Measurements from ENCODE around the gene RAI14. TPM values are rescaled to one million over a fixed set of nuclear protein-coding genes. Genes with fewer than 3 reads are reported as not detected.

The RAI14 gene
- 1.2 and 1.5 TPM in 2 replicates for total RNA-seq

GRCh38 chr5:34656001-34656699 lies at the start of gene RAI14:
TSS of gene RAI14 (plus strand) at chr5:34656328. CDS start at chr5:34686920, 30,592 bp downstream.
- intact Hi-C loops (cut with micrococcal nuclease) = loop anchor here (5.0 to 10.0 kb wide), 2 partner anchors 131 to 181 kb away; partner anchors contain the start of gene TTC23L
- peak; percentile 1 for DNase-seq (ENCODE audit: low spot score)
- peaks cover 2% of the 10 kb centered on the region for H3K36me3 Mint-ChIP-seq (ENCODE audit: low read depth)
- H3K9me3 Mint-ChIP-seq = no peaks in the 10 kb centered on the region
- H3K4me1 Mint-ChIP-seq (ENCODE audit: low read depth) = peaks cover 18% of the 10 kb centered on the region
- H3K27ac Mint-ChIP-seq = peak within 1 kb of the TSS; percentile 29
- H3K4me3 Mint-ChIP-seq = peak within 1 kb of the TSS; percentile 86
- peaks cover 60% of the 10 kb centered on the region for H3K27me3 Mint-ChIP-seq (ENCODE audit: insufficient read depth)

GRCh38 chr5:34608368-34608767 lies 47.8 kb upstream of the RAI14 start:
- H3K9me3 Mint-ChIP-seq = no peaks in the 10 kb centered on the region
- DNase-seq (ENCODE audit: low spot score) = no peak
- no peak overlapping the region for H3K4me3 Mint-ChIP-seq
- no peaks in the 10 kb centered on the region for H3K4me1 Mint-ChIP-seq (ENCODE audit: low read depth)
- no peaks in the 10 kb centered on the region for H3K36me3 Mint-ChIP-seq (ENCODE audit: low read depth)
- intact Hi-C loops (cut with micrococcal nuclease) = no loop called here
- no peak overlapping the region for H3K27ac Mint-ChIP-seq
- peaks cover 2% of the 10 kb centered on the region for H3K27me3 Mint-ChIP-seq (ENCODE audit: insufficient read depth)

- no peaks in the 10 kb centered on the region for H3K36me3 Mint-ChIP-seq (ENCODE audit: low read depth)
- no peak for DNase-seq (ENCODE audit: low spot score)
- H3K4me1 Mint-ChIP-seq (ENCODE audit: low read depth) = no peaks in the 10 kb centered on the region
- H3K27ac Mint-ChIP-seq = no peak overlapping the region
- H3K27me3 Mint-ChIP-seq (ENCODE audit: insufficient read depth) = peaks cover 2% of the 10 kb centered on the region
- no peak overlapping the region for H3K4me3 Mint-ChIP-seq
- intact Hi-C loops (cut with micrococcal nuclease) = no loop called here
- no peaks in the 10 kb centered on the region for H3K9me3 Mint-ChIP-seq
Measured at GRCh38 chr5:34608859-34609648, 47.1 kb upstream of the RAI14 start.

- intact Hi-C loops (cut with micrococcal nuclease) = no loop called here
- H3K4me1 Mint-ChIP-seq (ENCODE audit: low read depth) = no peaks in the 10 kb centered on the region
- H3K36me3 Mint-ChIP-seq (ENCODE audit: low read depth) = no peaks in the 10 kb centered on the region
- H3K27me3 Mint-ChIP-seq (ENCODE audit: insufficient read depth) = peaks cover 2% of the 10 kb centered on the region
- no peak for DNase-seq (ENCODE audit: low spot score)
- no peak overlapping the region for H3K4me3 Mint-ChIP-seq
- H3K9me3 Mint-ChIP-seq = no peaks in the 10 kb centered on the region
- no peak overlapping the region for H3K27ac Mint-ChIP-seq
Measured at GRCh38 chr5:34609951-34610441, 46.1 kb upstream of the RAI14 start.

- no peak for DNase-seq (ENCODE audit: low spot score)
- H3K27ac Mint-ChIP-seq = no peak overlapping the region
- no peaks in the 10 kb centered on the region for H3K36me3 Mint-ChIP-seq (ENCODE audit: low read depth)
- no peaks in the 10 kb centered on the region for H3K4me1 Mint-ChIP-seq (ENCODE audit: low read depth)
- intact Hi-C loops (cut with micrococcal nuclease) = no loop called here
- H3K27me3 Mint-ChIP-seq (ENCODE audit: insufficient read depth) = peaks cover 2% of the 10 kb centered on the region
- no peak overlapping the region for H3K4me3 Mint-ChIP-seq
- no peaks in the 10 kb centered on the region for H3K9me3 Mint-ChIP-seq
Measured at GRCh38 chr5:34610546-34610945, 45.6 kb upstream of the RAI14 start.

GRCh38 chr5:34611464-34612415 lies 44.4 kb upstream of the RAI14 start:
- intact Hi-C loops (cut with micrococcal nuclease) = no loop called here

GRCh38 chr5:34616651-34617050 lies 39.5 kb upstream of the RAI14 start:
- H3K27me3 Mint-ChIP-seq (ENCODE audit: insufficient read depth) = no peaks in the 10 kb centered on the region
- no peaks in the 10 kb centered on the region for H3K4me1 Mint-ChIP-seq (ENCODE audit: low read depth)
- DNase-seq (ENCODE audit: low spot score) = no peak
- no peak overlapping the region for H3K27ac Mint-ChIP-seq
- no peaks in the 10 kb centered on the region for H3K9me3 Mint-ChIP-seq
- no peaks in the 10 kb centered on the region for H3K36me3 Mint-ChIP-seq (ENCODE audit: low read depth)
- H3K4me3 Mint-ChIP-seq = no peak overlapping the region
- intact Hi-C loops (cut with micrococcal nuclease) = no loop called here

More at GRCh38 chr5:34611464-34612415, 44.4 kb upstream of the RAI14 start:
- Mint-ChIP-seq H3K27ac (no peak overlapping the region), H3K4me1 (ENCODE audit: low read depth) (no peaks in the 10 kb centered on the region), H3K27me3 (ENCODE audit: insufficient read depth) (no peaks in the 10 kb centered on the region), H3K36me3 (ENCODE audit: low read depth) (no peaks in the 10 kb centered on the region), H3K9me3 (no peaks in the 10 kb centered on the region), H3K4me3 (no peak overlapping the region)
- DNase-seq (ENCODE audit: low spot score) = no peak

GRCh38 chr5:34618371-34619065 lies 37.6 kb upstream of the RAI14 start:
- no peaks in the 10 kb centered on the region for H3K4me1 Mint-ChIP-seq (ENCODE audit: low read depth)
- H3K9me3 Mint-ChIP-seq = no peaks in the 10 kb centered on the region
- no peaks in the 10 kb centered on the region for H3K27me3 Mint-ChIP-seq (ENCODE audit: insufficient read depth)
- DNase-seq (ENCODE audit: low spot score) = no peak
- H3K36me3 Mint-ChIP-seq (ENCODE audit: low read depth) = no peaks in the 10 kb centered on the region
- no peak overlapping the region for H3K27ac Mint-ChIP-seq
- H3K4me3 Mint-ChIP-seq = no peak overlapping the region
- intact Hi-C loops (cut with micrococcal nuclease) = no loop called here

GRCh38 chr5:34620185-34620584 lies 35.9 kb upstream of the RAI14 start:
- H3K4me3 Mint-ChIP-seq = no peak overlapping the region
- no peaks in the 10 kb centered on the region for H3K4me1 Mint-ChIP-seq (ENCODE audit: low read depth)
- no peak overlapping the region for H3K27ac Mint-ChIP-seq
- intact Hi-C loops (cut with micrococcal nuclease) = no loop called here
- no peaks in the 10 kb centered on the region for H3K36me3 Mint-ChIP-seq (ENCODE audit: low read depth)
- H3K9me3 Mint-ChIP-seq = no peaks in the 10 kb centered on the region
- H3K27me3 Mint-ChIP-seq (ENCODE audit: insufficient read depth) = no peaks in the 10 kb centered on the region
- DNase-seq (ENCODE audit: low spot score) = no peak

GRCh38 chr5:34621277-34622097 lies 34.6 kb upstream of the RAI14 start:
- no peak for DNase-seq (ENCODE audit: low spot score)
- Mint-ChIP-seq H3K27ac (no peak overlapping the region), H3K27me3 (ENCODE audit: insufficient read depth) (no peaks in the 10 kb centered on the region), H3K4me1 (ENCODE audit: low read depth) (no peaks in the 10 kb centered on the region), H3K36me3 (ENCODE audit: low read depth) (no peaks in the 10 kb centered on the region), H3K9me3 (no peaks in the 10 kb centered on the region), H3K4me3 (no peak overlapping the region)
- intact Hi-C loops (cut with micrococcal nuclease) = no loop called here

GRCh38 chr5:34622098-34622400 lies 34.1 kb upstream of the RAI14 start:
- H3K36me3 Mint-ChIP-seq (ENCODE audit: low read depth) = no peaks in the 10 kb centered on the region
- no peaks in the 10 kb centered on the region for H3K9me3 Mint-ChIP-seq
- no peaks in the 10 kb centered on the region for H3K27me3 Mint-ChIP-seq (ENCODE audit: insufficient read depth)
- intact Hi-C loops (cut with micrococcal nuclease) = no loop called here
- no peak overlapping the region for H3K4me3 Mint-ChIP-seq
- no peaks in the 10 kb centered on the region for H3K4me1 Mint-ChIP-seq (ENCODE audit: low read depth)
- DNase-seq (ENCODE audit: low spot score) = no peak
- H3K27ac Mint-ChIP-seq = no peak overlapping the region

Measured in activated T-helper 1 cell treated with anti-CD3 and anti-CD28 coated beads, Interleukin-12 subunit alpha, Interleukin-12 subunit beta, Interleukin-2, Interleukin-4 antibody, amounts not matched to agents 30 ng/mL and 10 ng/mL and 1 ng/mL, durations not matched to agents 14 hours and 24 hours and 36 hours (primary cell).